HUES6 (cell line): ENCODE data around the gene IFNL1.

Experiments used
- H3K27ac ChIP-seq: 2 replicates; pipeline ENCODE4 v1.7.0; 2013; ENCODE audit warnings: low read depth, mild to moderate bottlenecking, low read length, inconsistent platforms
- H3K27me3 ChIP-seq: 2 replicates; pipeline ENCODE4 v1.6.1; 2013; ENCODE audit warnings: low read length; ENCODE audit not compliant: control insufficient read depth, insufficient read depth
- H3K36me3 ChIP-seq: 2 replicates; pipeline ENCODE4 v1.6.1; 2013; ENCODE audit warnings: low read length; ENCODE audit not compliant: control insufficient read depth, insufficient read depth
- H3K4me1 ChIP-seq: 2 replicates; pipeline ENCODE4 v1.6.1; 2013; ENCODE audit warnings: low read length; ENCODE audit not compliant: control insufficient read depth, insufficient read depth
- H3K4me3 ChIP-seq: 2 replicates; pipeline ENCODE4 v1.5.1; 2013; ENCODE audit warnings: low read depth, low read length
- H3K9ac ChIP-seq: one replicate; pipeline ENCODE4 v1.6.1; 2013; ENCODE audit warnings: mild to moderate bottlenecking, low read length
- H3K9me3 ChIP-seq: 2 replicates; pipeline ENCODE4 v1.6.1; 2013; ENCODE audit warnings: low read depth, low read length; ENCODE audit not compliant: control insufficient read depth, insufficient read depth

The IFNL1 gene

DNA sequence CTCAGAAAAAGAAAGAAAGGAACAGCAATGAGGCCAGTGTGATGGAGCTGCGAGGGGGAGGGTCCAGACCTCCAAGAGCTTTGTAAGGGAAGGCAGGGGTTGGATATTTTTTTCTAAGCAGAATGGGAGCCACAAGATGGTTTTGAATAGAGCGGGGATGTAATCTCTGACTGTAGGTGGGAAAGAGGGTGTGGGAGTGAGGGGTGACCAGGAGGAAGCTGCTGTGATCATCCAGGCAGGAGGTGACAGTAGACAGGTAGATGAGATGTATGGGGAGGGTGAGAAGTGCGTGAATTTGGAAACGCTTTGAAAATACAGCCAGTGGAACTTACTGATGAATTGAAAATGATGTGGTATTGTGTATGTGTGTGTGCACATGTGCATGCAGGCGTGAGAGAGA is 20.6 kb upstream of the IFNL1 start:
- Histone ChIP-seq H3K9me3 (no peaks in the 10 kb centered on the region), H3K27ac (no peak overlapping the region), H3K36me3 (no peaks in the 10 kb centered on the region), H3K9ac (no peak overlapping the region), H3K27me3 (peaks cover 36% of the 10 kb centered on the region; the same call in 1 of the 2 replicates), H3K4me3 (no peak overlapping the region), H3K4me1 (no peaks in the 10 kb centered on the region)

DNA sequence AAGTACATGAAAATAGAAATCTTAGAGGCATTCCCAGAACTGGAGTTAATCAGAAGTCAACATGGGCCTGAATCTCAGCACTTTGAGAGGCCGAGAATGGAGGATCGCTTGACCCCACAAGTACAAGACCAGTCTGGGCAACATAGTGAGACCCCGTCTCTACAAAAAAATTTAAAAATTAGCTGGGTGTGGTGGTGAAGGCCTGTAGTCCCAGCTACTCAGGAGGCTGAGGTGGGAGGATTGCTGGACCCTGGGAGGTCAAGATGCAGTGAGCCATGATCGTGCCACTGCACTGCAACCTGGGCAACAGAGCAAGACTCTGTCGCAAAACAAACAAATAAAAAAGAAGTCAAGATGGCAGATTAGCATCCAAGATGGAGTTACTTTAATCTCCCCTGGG is 19.5 kb upstream of the IFNL1 start:
- no peak overlapping the region for H3K27ac ChIP-seq
- H3K9ac ChIP-seq = no peak overlapping the region
- H3K9me3 ChIP-seq = 0 out of 2 replicates have a peak, but pooled peaks cover 1% of the 10 kb centered on the region
- no peaks in the 10 kb centered on the region for H3K36me3 ChIP-seq
- H3K4me3 ChIP-seq = no peak overlapping the region
- peaks cover 28% of the 10 kb centered on the region; the same call in 1 of the 2 replicates for H3K27me3 ChIP-seq
- H3K4me1 ChIP-seq = no peaks in the 10 kb centered on the region

DNA sequence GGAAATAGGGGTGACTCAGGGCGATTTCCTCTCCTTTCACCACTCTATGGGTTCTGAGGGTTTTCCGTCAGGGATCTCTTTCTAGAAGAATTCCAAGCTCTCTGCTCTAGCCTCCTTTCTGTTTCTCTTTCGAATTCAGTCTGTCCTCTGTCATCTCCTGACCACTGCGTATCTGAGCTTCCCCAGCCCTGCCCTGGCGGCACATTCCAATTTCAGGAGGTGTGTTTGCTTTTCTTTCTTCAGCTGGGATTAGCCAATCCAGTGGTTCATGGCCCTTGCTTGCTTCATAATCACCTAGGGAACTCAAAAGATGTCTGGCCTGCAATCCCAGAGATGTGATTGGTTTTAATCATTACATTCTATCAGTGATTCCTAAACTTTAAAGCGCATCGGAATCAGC is 18.6 kb upstream of the IFNL1 start:
- Histone ChIP-seq H3K27ac (no peak overlapping the region), H3K9ac (no peak overlapping the region), H3K4me3 (no peak overlapping the region), H3K9me3 (0 out of 2 replicates have a peak, but pooled peaks cover 4% of the 10 kb centered on the region), H3K36me3 (no peaks in the 10 kb centered on the region), H3K27me3 (peaks cover 28% of the 10 kb centered on the region; the same call in 1 of the 2 replicates), H3K4me1 (no peaks in the 10 kb centered on the region)

DNA sequence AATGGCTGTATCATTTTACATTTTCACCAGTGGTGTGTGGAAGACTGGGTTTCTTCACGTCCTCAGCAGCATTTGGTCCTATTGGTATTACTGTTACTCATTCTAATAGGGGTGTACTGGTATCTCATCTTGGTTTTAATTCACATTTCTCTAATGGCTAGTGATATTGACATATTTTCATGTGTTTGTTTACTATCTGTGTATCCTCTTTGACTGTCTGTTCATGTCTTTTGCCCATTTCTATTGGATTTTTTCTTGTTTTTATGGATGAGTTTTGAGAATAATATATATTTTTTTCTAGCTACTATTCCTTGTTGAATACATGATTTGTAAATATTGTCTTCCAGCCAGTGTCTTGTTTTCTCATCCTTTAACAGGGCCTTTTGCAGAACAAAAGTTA is 14.2 kb upstream of the IFNL1 start:
- H3K27ac ChIP-seq = no peak overlapping the region
- H3K4me3 ChIP-seq = no peak overlapping the region
- no peaks in the 10 kb centered on the region for H3K4me1 ChIP-seq
- H3K27me3 ChIP-seq = peaks cover 30% of the 10 kb centered on the region
- H3K9ac ChIP-seq = no peak overlapping the region
- H3K9me3 ChIP-seq = 0 out of 2 replicates have a peak, but pooled peaks cover 4% of the 10 kb centered on the region
- no peaks in the 10 kb centered on the region for H3K36me3 ChIP-seq

DNA sequence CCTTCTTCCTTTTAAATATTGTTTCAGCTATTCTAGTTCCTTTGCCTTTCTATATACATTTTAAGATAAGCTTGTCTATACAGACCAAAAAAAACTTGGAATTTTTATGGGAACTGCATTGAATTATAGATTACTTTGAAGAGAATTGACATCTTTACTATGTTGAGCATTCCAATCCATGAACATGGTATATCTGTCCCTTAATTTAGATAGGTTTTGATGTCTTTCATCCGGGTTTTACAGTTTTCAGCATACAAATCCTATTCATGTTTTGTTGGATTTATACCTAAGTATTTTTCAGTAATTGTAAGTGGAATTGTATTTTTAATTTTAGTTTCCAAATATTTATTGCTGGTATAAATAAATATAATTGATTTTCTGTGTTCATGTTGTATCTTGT is 12.2 kb upstream of the IFNL1 start:
- Histone ChIP-seq H3K27ac (no peak overlapping the region), H3K9ac (no peak overlapping the region), H3K4me3 (no peak overlapping the region), H3K27me3 (peaks cover 23% of the 10 kb centered on the region), H3K4me1 (no peaks in the 10 kb centered on the region), H3K9me3 (0 out of 2 replicates have a peak, but pooled peaks cover 4% of the 10 kb centered on the region), H3K36me3 (no peaks in the 10 kb centered on the region)

DNA sequence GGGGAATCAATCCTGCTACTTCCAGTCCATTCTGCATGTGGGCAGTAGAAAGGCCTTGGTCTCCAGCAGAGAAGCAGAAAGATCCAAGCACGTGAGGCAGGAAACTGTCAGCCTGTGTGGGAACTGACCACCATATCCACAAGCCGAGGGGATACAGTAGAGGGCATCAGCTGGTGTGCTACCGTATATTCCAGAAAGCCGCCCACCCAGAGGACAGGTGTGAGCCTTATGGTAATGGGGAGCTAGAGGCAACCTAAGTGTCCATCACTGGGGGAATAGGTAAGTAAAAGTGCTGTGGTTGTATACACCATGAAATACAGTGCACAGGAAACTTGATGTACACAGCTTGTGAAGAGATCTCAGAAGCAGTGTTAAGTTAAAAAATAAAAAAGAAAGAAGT is 2.8 kb upstream of the IFNL1 start:
- Histone ChIP-seq H3K4me3 (no peak overlapping the region), H3K27me3 (peaks cover 28% of the 10 kb centered on the region), H3K27ac (no peak overlapping the region), H3K9me3 (no peaks in the 10 kb centered on the region), H3K9ac (no peak overlapping the region), H3K4me1 (no peaks in the 10 kb centered on the region), H3K36me3 (no peaks in the 10 kb centered on the region)

DNA sequence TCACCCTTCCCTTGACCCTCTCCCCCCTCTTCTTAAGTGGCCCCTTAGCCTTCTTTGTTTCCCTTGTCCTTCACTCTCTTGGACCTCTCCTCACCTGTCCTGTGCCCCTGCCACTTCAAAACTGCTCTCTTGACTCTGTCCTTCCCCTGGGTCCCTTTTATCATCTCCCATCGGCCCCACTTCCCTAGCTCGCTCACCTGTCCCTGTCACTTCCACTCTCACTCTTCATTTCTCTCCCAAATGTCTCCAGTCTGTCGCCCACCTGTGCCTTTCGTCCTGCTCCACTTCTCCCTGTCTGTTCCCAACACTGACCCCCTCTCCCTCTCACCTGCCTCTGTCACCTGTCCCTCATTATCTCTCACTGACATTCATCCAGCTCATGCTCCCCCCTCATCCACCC is 699 bp downstream of the IFNL1 start:
- Histone ChIP-seq H3K27ac (no peak overlapping the region), H3K36me3 (no peaks in the 10 kb centered on the region), H3K9me3 (no peaks in the 10 kb centered on the region), H3K4me1 (no peaks in the 10 kb centered on the region), H3K9ac (no peak overlapping the region), H3K4me3 (no peak overlapping the region), H3K27me3 (peaks cover 16% of the 10 kb centered on the region; the same call in 1 of the 2 replicates)

DNA sequence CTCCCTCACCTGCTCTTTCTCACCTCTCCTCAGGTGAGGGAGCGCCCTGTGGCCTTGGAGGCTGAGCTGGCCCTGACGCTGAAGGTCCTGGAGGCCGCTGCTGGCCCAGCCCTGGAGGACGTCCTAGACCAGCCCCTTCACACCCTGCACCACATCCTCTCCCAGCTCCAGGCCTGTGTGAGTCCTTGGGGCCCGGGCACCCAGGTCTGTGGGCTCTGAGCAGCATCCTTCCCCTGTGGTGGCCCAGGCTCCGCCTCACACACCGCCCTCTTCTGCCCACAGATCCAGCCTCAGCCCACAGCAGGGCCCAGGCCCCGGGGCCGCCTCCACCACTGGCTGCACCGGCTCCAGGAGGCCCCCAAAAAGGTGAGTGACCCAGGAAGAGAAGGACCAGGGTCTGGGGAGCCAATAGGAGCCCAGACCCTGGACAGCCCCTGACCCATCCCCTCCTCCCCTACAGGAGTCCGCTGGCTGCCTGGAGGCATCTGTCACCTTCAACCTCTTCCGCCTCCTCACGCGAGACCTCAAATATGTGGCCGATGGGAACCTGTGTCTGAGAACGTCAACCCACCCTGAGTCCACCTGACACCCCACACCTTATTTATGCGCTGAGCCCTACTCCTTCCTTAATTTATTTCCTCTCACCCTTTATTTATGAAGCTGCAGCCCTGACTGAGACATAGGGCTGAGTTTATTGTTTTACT is 1.9 kb downstream of the IFNL1 start:
- no peaks in the 10 kb centered on the region for H3K4me1 ChIP-seq

DNA sequence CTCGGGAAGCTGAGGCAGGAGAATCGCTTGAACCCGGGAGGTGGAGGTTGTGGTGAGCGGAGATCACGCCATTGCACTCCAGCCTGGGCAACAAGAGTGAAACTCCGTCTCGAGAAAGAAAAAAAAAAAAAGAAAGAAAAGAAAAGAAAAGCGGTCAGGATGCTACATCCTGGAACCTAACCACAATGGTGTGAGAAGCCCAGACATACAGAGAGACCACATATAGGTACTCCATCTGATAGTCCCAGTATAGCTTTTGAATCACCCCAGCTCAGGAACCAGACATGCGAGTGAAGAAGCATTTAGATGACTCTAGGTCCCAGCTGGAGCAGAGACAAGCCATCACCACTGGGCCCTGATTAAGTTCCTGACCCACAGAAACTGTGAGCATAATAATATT is 3.2 kb downstream of the IFNL1 start:
- Histone ChIP-seq H3K9ac (no peak overlapping the region), H3K9me3 (no peaks in the 10 kb centered on the region), H3K4me1 (peaks cover 3% of the 10 kb centered on the region; the same call in 1 of the 2 replicates), H3K27me3 (peaks cover 2% of the 10 kb centered on the region; the same call in 1 of the 2 replicates), H3K36me3 (no peaks in the 10 kb centered on the region), H3K4me3 (no peak overlapping the region), H3K27ac (no peak overlapping the region)

More for the DNA sequence above, 1.9 kb downstream of the IFNL1 start:
- no peak overlapping the region for H3K9ac ChIP-seq
- H3K27me3 ChIP-seq = peaks cover 13% of the 10 kb centered on the region; the same call in 1 of the 2 replicates
- no peaks in the 10 kb centered on the region for H3K36me3 ChIP-seq
- no peak overlapping the region for H3K27ac ChIP-seq
- H3K9me3 ChIP-seq = no peaks in the 10 kb centered on the region
- H3K4me3 ChIP-seq = no peak overlapping the region

DNA sequence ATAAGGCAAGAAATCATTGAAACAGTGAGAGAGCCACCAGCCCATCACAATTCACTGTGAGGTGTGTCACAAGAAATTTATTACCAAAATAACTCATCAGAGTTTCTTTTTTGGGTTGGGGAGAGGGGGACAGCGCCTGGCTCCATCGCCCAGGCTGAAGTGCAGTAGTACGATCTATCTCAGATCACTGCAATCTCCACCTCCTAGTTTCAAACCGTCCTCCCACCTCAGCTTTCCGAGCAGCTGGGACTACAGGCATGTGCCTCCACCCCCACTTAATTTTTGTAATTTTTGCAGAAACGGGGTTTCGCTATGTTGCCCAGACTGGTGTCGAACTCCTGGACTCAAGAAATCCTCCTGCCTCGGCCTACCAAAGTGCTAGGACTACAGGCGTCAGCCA is 3.6 kb downstream of the IFNL1 start:
- no peak overlapping the region for H3K27ac ChIP-seq
- no peaks in the 10 kb centered on the region for H3K9me3 ChIP-seq
- H3K4me3 ChIP-seq = no peak overlapping the region
- peaks cover 5% of the 10 kb centered on the region for H3K4me1 ChIP-seq
- H3K36me3 ChIP-seq = no peaks in the 10 kb centered on the region
- H3K27me3 ChIP-seq = peaks cover 5% of the 10 kb centered on the region
- H3K9ac ChIP-seq = no peak overlapping the region

DNA sequence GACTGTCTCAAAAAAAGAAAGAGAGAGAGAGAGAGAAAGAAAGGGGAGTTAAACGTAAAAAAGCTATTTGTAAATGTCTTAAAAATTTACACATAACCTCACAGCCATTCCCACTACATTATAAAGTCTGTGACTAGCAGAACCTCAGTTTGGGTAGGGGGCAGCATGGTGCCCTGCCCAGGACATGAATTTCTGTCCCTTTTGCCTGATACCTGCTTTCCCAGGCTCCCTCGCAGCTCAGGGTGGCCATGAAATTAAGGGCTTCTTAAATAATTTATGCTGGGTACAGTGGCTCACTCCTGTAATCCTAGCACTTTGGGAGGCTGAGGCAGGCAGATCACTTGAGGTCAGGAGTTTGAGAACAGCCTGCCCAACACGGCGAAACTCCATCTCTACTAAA is 4.8 kb downstream of the IFNL1 start:
- H3K4me1 ChIP-seq = peaks cover 16% of the 10 kb centered on the region
- no peak overlapping the region for H3K9ac ChIP-seq
- peaks cover 15% of the 10 kb centered on the region for H3K27me3 ChIP-seq
- no peaks in the 10 kb centered on the region for H3K36me3 ChIP-seq
- H3K27ac ChIP-seq = no peak overlapping the region
- no peaks in the 10 kb centered on the region for H3K9me3 ChIP-seq
- H3K4me3 ChIP-seq = no peak overlapping the region
